HG03378 (cell line): ENCODE data around the gene BBX.
"Not testable (repeated sequence)": the region's sequence is repeated elsewhere in the genome, so short reads cannot be mapped to it uniquely, and the experiment has no call there.

Experiments used
- ATAC-seq: cut with Tn5 transposase; IDR thresholded peaks from one replicate; pipeline ENCODE4 v1.9.1; 2021; ENCODE audit warnings: mild to moderate bottlenecking, moderate library complexity; ENCODE audit not compliant: unreplicated experiment

The BBX gene

GRCh38 chr3:107826727-107827126 lies 304.0 kb downstream of the BBX start:
- no peak for ATAC-seq

GRCh38 chr3:107829185-107829584 lies 306.4 kb downstream of the BBX start:
- no peak for ATAC-seq

DNA sequence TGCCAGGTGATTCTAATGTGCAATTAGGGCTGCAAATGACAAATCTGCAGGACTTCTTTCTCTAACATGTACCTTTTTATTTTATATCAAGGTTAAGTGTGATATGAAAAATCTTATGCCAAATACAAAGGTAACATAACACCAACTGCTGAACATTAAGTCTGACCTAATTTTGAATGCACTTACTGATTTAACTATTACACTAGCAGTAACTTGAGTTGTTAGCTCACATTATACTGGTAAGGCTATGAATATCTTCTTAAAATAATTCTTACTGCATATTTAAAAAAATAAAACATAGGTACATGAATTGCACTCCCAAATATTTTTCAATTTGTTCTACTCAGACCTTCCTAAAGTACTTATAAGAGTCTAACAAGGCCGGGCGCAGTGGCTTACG lies 308.8 kb downstream of the BBX start:
- no peak for ATAC-seq

- ATAC-seq = no peak
Measured at GRCh38 chr3:107833043-107833442, 310.3 kb downstream of the BBX start.

- no peak for ATAC-seq
Measured at GRCh38 chr3:107833722-107834416, 311.1 kb downstream of the BBX start.

DNA sequence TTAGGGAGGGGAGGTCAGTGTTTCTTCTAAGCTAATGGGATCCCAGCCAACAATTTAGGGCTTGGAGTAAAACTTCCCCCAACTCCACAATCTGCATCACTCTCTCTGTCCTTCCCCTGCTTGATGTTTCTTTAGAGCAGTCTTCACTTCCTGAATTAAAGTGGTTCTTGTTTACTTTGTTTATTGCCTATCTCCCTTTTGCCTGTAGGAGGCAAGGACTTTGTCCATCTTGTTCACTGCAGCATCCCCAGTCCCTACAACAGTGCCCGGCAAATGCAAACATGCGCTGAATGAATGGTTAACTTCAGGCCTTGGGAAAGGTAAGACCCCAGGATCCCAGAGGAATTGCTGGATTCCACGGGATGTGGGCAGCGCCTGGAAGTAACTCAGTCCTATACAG lies 312.2 kb downstream of the BBX start:
- not testable (repeated sequence) for ATAC-seq

GRCh38 chr3:107837895-107838612 lies 315.3 kb downstream of the BBX start:
- no peak for ATAC-seq

GRCh38 chr3:107841831-107842230 lies 319.1 kb downstream of the BBX start:
- no peak for ATAC-seq

- no peak for ATAC-seq
Measured at GRCh38 chr3:107842940-107843339, 320.2 kb downstream of the BBX start.

- ATAC-seq = no peak
Measured at GRCh38 chr3:107845380-107846278, 322.9 kb downstream of the BBX start.

DNA sequence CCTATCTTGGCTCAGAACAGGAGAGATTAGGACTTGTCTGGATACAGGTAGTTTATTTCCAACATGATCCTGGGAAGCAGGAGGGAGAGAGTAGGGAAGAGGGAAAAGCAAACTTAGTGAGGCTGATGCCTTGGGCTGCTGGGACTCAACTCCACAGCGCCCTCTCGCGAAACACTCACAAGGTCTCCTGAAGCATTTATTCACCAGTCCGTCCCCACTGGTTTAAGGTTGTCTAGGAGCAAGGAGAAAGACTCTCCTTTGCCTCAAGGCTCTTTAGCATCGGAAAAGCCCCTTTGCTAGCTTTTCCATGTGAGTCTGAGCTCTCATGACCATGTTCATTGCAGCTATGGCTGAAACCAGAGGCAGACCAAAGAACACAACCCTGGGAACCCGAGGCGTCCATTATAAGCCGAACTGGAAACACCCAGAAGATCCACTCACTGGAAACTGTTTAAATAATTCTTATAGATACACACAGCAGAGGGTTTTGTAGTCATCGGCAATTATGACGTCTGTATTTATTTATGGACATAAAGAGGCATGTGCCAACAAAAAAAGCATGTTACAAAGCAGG lies 323.6 kb downstream of the BBX start:
- no peak for ATAC-seq

GRCh38 chr3:107847791-107848190 lies 325.0 kb downstream of the BBX start:
- no peak for ATAC-seq

DNA sequence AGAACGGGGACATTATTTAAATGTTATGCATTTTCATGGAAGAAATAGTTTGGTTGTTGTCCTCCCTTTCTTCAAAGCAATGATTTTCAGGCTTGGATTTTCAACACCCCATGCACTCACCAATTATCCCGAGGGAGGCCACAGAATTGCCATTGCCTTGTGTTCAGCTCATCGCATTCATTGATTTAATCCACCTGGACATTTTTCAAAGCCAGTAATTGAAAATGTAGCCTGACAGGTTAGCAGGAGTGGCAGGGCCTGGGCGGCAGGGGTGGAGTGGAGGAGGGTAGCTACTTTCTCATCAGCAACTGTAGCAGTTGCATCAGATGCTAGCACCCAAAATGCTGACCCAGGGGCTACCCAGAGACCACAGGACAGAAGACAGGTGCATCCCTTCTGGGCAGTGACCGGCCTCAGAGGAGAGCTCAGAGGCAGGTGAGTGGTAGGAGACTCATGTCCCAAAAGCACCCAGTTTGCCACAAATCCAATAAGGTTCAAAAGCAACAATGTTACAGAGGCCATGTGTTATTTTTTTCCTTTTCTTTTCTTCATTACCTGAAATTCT lies 325.7 kb downstream of the BBX start:
- ATAC-seq = no peak

- peak; percentile 70 for ATAC-seq
Measured at GRCh38 chr3:107850681-107851080, 327.9 kb downstream of the BBX start.

- ATAC-seq = no peak
Measured at GRCh38 chr3:107853821-107854220, 331.1 kb downstream of the BBX start.

DNA sequence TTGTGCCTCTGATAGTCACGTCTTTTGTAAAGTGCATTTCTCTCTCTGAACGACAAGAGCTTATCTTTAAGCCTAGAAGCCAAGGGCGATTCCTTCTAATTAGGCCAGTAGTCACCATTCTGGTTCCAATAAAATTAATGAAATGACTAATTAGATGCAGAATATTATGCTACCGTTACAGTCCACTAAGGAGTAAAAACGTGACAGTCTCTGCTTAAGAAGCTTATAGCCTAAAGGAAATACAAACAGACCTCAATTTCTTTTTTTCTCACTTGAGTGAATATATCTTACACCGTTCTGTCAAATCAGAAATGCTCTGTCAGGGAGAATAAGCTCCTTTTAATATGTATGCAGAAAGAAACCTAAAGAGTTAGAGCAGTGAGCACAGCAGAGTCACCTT lies 332.0 kb downstream of the BBX start:
- no peak for ATAC-seq

DNA sequence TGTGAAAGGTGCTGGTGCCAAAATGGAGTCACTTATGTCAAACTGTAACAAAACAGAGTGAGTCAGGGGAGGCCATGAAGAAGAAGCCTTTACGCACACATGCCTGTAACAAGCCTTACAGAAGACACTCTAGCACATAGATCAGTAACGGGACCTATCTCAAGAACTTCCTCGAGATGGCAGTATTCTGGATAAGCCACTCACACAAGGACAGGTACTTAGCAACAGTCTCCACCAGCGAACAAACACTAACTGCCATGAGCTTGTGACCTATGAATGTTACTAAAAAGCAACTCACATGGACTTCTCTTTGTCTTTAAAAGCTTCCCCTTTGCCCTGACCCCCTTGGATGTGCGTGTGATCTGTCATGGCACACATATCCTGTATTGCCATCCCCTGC lies 332.9 kb downstream of the BBX start:
- no peak for ATAC-seq

- ATAC-seq = no peak
Measured at GRCh38 chr3:107857854-107858253, 335.1 kb downstream of the BBX start.

DNA sequence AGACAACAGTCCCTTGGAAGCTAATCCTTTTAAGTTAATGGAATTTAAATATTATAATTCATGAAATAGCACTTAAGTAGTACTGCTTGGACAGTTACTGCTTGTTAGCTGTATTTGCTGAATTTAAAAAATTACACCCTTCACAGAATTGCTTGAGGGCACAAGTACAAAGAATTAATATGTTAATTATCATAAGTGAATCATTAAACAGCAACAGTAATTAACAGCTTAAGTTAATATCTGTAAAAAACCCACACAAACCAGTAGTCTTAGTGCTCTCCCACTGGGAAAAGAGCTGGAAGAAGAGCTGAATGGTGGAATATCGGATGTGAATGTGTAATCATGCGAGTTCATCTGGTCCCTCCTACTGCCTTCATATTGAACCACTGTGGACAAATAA lies 336.1 kb downstream of the BBX start:
- no peak for ATAC-seq
